ENCODE data around the gene ROBO1. TPM values are rescaled to one million over a fixed set of nuclear protein-coding genes. Genes with fewer than 3 reads are reported as not detected.

Gene ROBO1
- total and polyA plus RNA-seq, 2 of the 8 experiments (the other 6 are each of a cell fraction or from before 2014, with no cell fraction given) = 51.4 to 91.0 TPM

DNA sequence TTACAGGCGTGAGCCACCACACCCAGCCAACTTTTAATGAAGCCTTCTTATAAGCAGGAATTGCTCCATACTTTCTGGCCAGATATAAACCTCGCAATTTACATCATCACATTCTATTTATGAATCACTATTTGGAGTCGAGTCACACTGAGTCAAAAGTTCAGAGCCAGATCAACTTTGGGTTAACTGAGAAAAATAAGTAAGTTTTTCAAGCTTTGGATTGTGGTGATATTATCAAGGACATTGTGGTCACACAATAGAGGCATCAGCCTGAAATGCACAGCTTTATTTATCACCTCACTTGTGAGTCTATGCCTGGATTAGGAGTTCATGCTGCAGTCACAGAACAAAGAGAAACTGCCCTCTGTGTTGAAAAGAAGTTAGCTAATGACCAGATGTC is 1163.5 kb downstream of the ROBO1 start:
- no peak overlapping the region for H4K5ac ChIP-seq (ENCODE audit: insufficient read length, low read depth, low read length)
- 95% methylated on average over 3 of the region's 3 CpGs; no CpG with 5 or more reads in 1 of the 2 experiments for WGBS, 2 experiments (ENCODE audit: extremely low coverage in 1 of 2, insufficient coverage in 1 of 2, insufficient read length in 1 of 2, insufficient replicate concordance in 2 of 2, low coverage in 1 of 2, low lambda C conversion rate in 2 of 2, missing lambda C conversion rate in 1 of 2)
- no peaks in the 10 kb centered on the region for H3K79me1 ChIP-seq (ENCODE audit: low read depth, low read length)
- H3K27me3 ChIP-seq (replicated peaks in 1 of 4; ENCODE audit: control insufficient read depth in 3 of 4, extremely low read depth in 1 of 4, insufficient read depth in 3 of 4, low read length in 3 of 4) = no peaks in the 10 kb centered on the region
- H3K14ac ChIP-seq (ENCODE audit: insufficient read length) = no peak overlapping the region
- no peak overlapping the region for H2BK12ac ChIP-seq (ENCODE audit: low read depth, low read length)
- H2BK20ac ChIP-seq (ENCODE audit: low read length) = no peak overlapping the region
- H3K18ac ChIP-seq (ENCODE audit: extremely low read depth, low read length) = no peak overlapping the region
- peaks cover 0 to 15% (median 6%) of the 10 kb centered on the region in 4 experiments; a peak in 5 of 8 replicates for H3K36me3 ChIP-seq (ENCODE audit: control insufficient read depth in 2 of 4, insufficient read depth in 4 of 4, low read length in 3 of 4)
- ChIA-PET CTCF (ENCODE audit: partially characterized antibody) (no interaction called here), POLR2A (ENCODE audit: partially characterized antibody) (no interaction called here)
- no peak overlapping the region for H4K91ac ChIP-seq (replicated peaks; ENCODE audit: insufficient read length, low read length)
- no peak overlapping the region for H2AK5ac ChIP-seq (ENCODE audit: low read depth, low read length)
- H3K9me3 ChIP-seq (ENCODE audit: insufficient read depth in 2 of 2, low read depth in 1 of 2, low read length in 1 of 2) = no peaks in the 10 kb centered on the region
- H3K4me2 ChIP-seq (ENCODE audit: insufficient read depth in 1 of 2, low read depth in 2 of 2, low read length in 2 of 2) = no peak overlapping the region
- H3K4me3 ChIP-seq (ENCODE audit: extremely low read depth in 1 of 4, insufficient read depth in 2 of 4, low read depth in 3 of 4, low read length in 4 of 4) = no peak overlapping the region
- no peak overlapping the region for H2BK5ac ChIP-seq (ENCODE audit: low read depth, low read length)
- no peaks in the 10 kb centered on the region for H3K23me2 ChIP-seq (ENCODE audit: low read depth, low read length)
- H2AFZ ChIP-seq (ENCODE audit: low read length) = no peak overlapping the region
- no peak overlapping the region for H3K4ac ChIP-seq (replicated peaks; ENCODE audit: insufficient read length, low read depth, low read length)
- no peak overlapping the region for H3K56ac ChIP-seq (replicated peaks; ENCODE audit: insufficient read length, low read depth, low read length)
- no peak overlapping the region for H3K23ac ChIP-seq (ENCODE audit: insufficient read length)
- no peaks in the 10 kb centered on the region for H3K4me1 ChIP-seq (replicated peaks in 1 of 4; ENCODE audit: control insufficient read depth in 3 of 4, insufficient read depth in 4 of 4, low read length in 3 of 4)
- no peak overlapping the region for H2BK120ac ChIP-seq (replicated peaks; ENCODE audit: low read depth, low read length)
- no peak for FAIRE-seq
- no peak for DNase-seq (ENCODE audit: low read depth in 1 of 2, low spot score in 2 of 2)
- no peaks in the 10 kb centered on the region for H4K20me1 ChIP-seq (replicated peaks in 1 of 2; ENCODE audit: control insufficient read depth in 1 of 2, insufficient read depth in 2 of 2, low read length in 2 of 2)
- no peaks in the 10 kb centered on the region for H3K79me2 ChIP-seq (ENCODE audit: control insufficient read depth in 1 of 2, insufficient read depth in 2 of 2, low read length in 2 of 2)
- H3K9ac ChIP-seq (replicated peaks in 1 of 4; ENCODE audit: extremely low read depth in 1 of 4, low read depth in 3 of 4, low read length in 3 of 4) = no peak overlapping the region
- no peak overlapping the region for H3K27ac ChIP-seq (ENCODE audit: low read depth, low read length)
- H2BK15ac ChIP-seq (ENCODE audit: low read length) = no peak overlapping the region
- H4K8ac ChIP-seq (ENCODE audit: extremely low read depth, insufficient read depth, low read length) = no peak overlapping the region
- TF ChIP-seq KDM4A (IDR thresholded peaks at IDR 0.05; ENCODE audit: low read depth, low read length, severe bottlenecking) (no peak), BCL11A (IDR thresholded peaks at IDR 0.05; ENCODE audit: low read depth in 2 of 2, low read length in 2 of 2) (no peak), SP2 (IDR thresholded peaks at IDR 0.05; ENCODE audit: low read length) (no peak), RAD21 (IDR thresholded peaks at IDR 0.05 in 1 of 2, conservative IDR thresholded peaks at IDR 0.05 in 1 of 2; ENCODE audit: low read depth in 2 of 2, low read length in 2 of 2) (no peak), GABPA (IDR thresholded peaks at IDR 0.05; ENCODE audit: borderline replicate concordance, insufficient read depth, low read length) (no peak), RXRA (IDR thresholded peaks at IDR 0.05; ENCODE audit: insufficient read depth, low read depth, low read length) (no peak), RFX5 (IDR thresholded peaks at IDR 0.05; ENCODE audit: borderline replicate concordance, low read depth, low read length) (no peak), HDAC2 (IDR thresholded peaks at IDR 0.05; ENCODE audit: borderline replicate concordance in 1 of 2, low read depth in 2 of 2, low read length in 2 of 2) (no peak), SIN3A (conservative IDR thresholded peaks at IDR 0.05 in 1 of 2, IDR thresholded peaks at IDR 0.05 in 1 of 2; ENCODE audit: low read depth in 1 of 2, low read length in 2 of 2) (no peak), TEAD4 (IDR thresholded peaks at IDR 0.05; ENCODE audit: low read depth, low read length) (no peak), BRCA1 (IDR thresholded peaks at IDR 0.05; ENCODE audit: low read depth, low read length) (no peak), CREB1 (IDR thresholded peaks at IDR 0.05) (no peak), ZNF274 (IDR thresholded peaks at IDR 0.05; ENCODE audit: borderline replicate concordance, extremely low read depth, low read length) (no peak)
- TF ChIP-seq, protein P1, sequence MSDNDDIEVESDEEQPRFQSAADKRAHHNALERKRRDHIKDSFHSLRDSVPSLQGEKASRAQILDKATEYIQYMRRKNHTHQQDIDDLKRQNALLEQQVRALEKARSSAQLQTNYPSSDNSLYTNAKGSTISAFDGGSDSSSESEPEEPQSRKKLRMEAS (IDR thresholded peaks at IDR 0.05) = no peak
